ENCODE data around the gene HS1BP3. TPM values are rescaled to one million over a fixed set of nuclear protein-coding genes. Genes with fewer than 3 reads are reported as not detected.
A peak's percentile ranks its signal among the peaks of the same experiment; 100 is the strongest.

The HS1BP3 gene
- total RNA-seq, 4 donors from 2014 or later: 33.1 to 63.0 (median 41.0) TPM

DNA sequence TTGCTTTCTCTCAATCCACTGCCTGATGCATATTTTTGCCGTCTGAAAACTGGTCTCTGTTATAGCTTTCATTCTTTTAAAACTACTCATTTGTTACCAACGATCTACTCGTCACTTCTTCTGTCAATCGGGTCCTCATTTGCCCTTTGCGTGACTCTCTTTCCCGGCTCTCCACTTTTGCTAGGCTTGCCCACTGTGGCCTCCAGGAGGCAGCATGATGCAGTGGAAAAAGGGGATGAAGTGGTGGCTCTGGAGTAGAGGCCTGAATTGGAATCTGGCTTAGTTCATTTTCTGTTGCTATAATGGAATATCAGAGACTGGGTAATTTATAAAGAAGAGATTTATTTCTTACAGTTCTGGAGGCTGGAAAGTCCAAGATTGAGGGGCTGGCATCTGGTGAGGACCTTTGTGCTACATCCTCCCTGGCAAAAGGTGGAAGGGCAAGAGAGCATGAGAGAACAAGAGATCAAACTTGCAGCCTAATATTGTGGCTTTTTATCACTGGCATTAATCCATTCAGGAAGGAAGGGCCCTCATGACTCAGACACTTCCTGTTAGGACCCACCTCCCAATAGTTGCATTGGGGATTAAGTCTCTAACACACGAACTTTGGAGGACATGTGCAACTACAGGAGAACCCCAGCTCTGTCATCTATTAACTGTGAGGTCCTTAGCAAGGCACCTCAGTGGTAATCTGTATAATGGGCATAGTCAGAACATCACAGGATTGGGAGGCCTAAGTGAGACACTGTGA, 31.4 kb upstream of the HS1BP3 start:
- TF ChIP-seq, protein P1, sequence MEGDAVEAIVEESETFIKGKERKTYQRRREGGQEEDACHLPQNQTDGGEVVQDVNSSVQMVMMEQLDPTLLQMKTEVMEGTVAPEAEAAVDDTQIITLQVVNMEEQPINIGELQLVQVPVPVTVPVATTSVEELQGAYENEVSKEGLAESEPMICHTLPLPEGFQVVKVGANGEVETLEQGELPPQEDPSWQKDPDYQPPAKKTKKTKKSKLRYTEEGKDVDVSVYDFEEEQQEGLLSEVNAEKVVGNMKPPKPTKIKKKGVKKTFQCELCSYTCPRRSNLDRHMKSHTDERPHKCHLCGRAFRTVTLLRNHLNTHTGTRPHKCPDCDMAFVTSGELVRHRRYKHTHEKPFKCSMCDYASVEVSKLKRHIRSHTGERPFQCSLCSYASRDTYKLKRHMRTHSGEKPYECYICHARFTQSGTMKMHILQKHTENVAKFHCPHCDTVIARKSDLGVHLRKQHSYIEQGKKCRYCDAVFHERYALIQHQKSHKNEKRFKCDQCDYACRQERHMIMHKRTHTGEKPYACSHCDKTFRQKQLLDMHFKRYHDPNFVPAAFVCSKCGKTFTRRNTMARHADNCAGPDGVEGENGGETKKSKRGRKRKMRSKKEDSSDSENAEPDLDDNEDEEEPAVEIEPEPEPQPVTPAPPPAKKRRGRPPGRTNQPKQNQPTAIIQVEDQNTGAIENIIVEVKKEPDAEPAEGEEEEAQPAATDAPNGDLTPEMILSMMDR (IDR thresholded peaks at IDR 0.05): peak in 4 of 6 experiments; percentile 27 to 41 (median 30)
- TF ChIP-seq POLR2A (IDR thresholded peaks at IDR 0.05): no peak
- Histone ChIP-seq H3K27ac (no peak overlapping the region), H3K4me3 (no peak overlapping the region), H3K27me3 (no peaks in the 10 kb centered on the region), H3K36me3 (peaks cover 0 to 35% (median 0%) of the 10 kb centered on the region in 3 donors), H3K9me3 (no peaks in the 10 kb centered on the region), H3K4me1 (no peaks in the 10 kb centered on the region)
- peak in 1 of 3 donors; percentile 40 for DNase-seq

DNA sequence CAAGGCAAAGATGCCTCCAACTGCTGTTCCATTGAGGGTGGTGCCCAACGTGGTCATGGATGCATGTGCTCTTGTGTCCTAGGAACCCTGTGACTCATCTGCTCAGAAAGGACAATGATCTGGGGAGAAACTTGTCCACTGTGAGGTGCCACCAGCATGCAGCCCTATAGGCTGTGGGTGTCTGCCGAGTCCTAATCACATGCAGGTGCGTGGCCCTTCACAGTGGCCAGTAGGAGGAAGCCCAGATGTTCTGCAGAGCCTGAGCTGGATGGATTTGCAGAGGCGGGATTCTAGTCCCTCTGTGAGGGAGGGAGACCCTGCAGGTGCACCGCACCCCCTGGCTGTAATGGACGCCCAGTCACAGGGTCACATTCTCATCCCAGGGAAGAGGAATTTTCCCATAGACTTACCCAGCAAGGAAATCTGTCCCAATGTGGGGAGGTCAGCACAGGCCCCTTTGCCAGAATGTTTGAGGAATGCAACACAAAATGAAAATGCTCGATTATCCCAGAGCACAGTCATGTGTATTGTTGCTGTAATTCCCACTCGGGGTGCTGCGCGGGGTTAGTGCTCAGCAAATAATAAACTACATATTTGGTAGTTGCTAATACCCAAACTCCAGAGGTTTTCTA, 30.0 kb upstream of the HS1BP3 start:
- TF ChIP-seq, protein P1 (IDR thresholded peaks at IDR 0.05): no peak
- Histone ChIP-seq H3K4me1 (peaks cover 0 to 10% (median 4%) of the 10 kb centered on the region in 4 donors), H3K36me3 (peaks cover 0 to 23% (median 0%) of the 10 kb centered on the region in 3 donors), H3K9me3 (no peaks in the 10 kb centered on the region), H3K27ac (no peak overlapping the region), H3K27me3 (no peaks in the 10 kb centered on the region), H3K4me3 (no peak overlapping the region)
- no peak for DNase-seq

DNA sequence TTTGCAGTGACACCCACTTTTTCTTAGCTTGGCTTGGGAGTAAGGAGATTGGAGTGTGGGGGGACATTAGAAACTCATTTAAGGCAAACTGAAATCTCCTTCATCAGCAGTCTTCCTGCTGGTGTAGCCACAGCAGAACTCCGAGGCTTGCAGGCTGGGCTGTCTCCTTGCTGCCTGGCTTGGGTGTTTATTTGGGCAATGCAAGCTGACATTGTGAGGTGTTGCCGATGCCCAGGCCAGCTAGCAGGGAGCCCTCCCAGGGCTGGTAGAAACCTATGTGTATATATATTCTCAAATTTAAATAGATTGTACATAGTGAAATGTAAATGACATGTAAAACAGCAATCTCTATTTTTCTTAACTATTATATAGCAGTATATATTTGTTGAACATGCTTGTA, 27.9 kb upstream of the HS1BP3 start:
- DNase-seq: no peak
- no peaks in the 10 kb centered on the region for H3K27me3 ChIP-seq
- H3K36me3 ChIP-seq: peaks cover 0 to 9% (median 0%) of the 10 kb centered on the region in 3 donors
- no peak overlapping the region for H3K27ac ChIP-seq
- no peak for TF ChIP-seq POLR2A (IDR thresholded peaks at IDR 0.05)
- TF ChIP-seq, protein P1 (IDR thresholded peaks at IDR 0.05): no peak
- H3K4me3 ChIP-seq: no peak overlapping the region
- H3K9me3 ChIP-seq: no peaks in the 10 kb centered on the region
- H3K4me1 ChIP-seq: peaks cover 0 to 19% (median 4%) of the 10 kb centered on the region in 4 donors

DNA sequence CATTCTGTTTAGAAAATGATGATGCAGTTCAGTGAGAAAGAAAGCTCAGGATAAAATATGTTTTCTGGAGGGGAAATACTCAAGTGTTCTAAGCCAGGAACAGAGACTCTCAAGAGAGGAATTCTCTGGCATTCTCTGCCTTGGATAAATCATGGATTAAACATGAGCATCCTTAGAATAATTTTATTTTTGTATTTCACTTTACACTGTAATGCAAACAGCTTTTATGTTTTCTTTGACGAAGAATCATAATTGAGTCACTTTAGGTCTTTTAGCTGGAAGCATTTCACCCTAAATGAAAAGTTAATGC, 27.1 kb upstream of the HS1BP3 start:
- Histone ChIP-seq H3K4me1 (peaks cover 0 to 19% (median 4%) of the 10 kb centered on the region in 4 donors), H3K4me3 (no peak overlapping the region), H3K9me3 (no peaks in the 10 kb centered on the region), H3K36me3 (peaks cover 0 to 3% (median 0%) of the 10 kb centered on the region in 3 donors), H3K27me3 (no peaks in the 10 kb centered on the region), H3K27ac (peak overlapping the region in 2 of 4 donors; percentile 66 to 80)
- no peak for TF ChIP-seq POLR2A (IDR thresholded peaks at IDR 0.05)
- TF ChIP-seq, protein P1 (IDR thresholded peaks at IDR 0.05): no peak
- no peak for DNase-seq

DNA sequence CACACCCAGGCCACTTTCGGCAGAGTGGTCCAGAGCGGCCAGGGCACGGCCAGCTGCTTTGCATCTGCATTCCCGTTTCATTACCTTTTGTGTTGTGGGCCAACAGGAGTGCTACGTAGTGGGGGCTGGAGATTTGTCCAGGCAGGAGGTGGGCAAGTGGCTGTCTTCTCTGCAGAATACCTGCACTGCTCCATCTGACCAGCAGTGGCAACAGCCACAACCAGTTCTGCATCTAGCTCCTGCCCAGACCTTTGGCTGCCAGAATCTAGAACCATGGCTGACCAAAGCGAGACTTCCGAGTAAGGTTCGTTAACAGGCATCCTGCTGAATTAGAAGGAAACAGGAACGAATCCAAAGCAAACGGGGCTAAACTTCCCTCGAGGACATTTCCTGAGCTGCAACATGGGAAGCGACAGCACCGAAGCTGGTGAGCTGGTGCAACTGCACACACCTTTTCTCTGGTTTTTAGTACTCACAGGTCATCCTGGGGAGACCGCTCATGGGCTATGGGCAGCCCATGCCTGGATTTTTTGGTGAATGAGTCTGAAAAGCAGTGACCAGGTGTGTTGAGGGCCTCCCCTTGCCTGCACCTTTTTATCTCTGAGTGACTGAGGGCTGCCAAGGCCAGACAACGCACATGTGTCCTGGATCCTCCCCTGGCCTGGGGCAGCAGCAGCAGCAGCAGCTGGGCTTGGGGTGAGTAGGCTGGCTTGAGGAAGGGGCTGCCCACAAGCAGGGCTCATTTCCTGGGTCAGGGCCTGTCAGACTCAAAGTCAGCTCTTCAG, 26.6 kb upstream of the HS1BP3 start:
- Histone ChIP-seq H3K36me3 (no peaks in the 10 kb centered on the region), H3K27ac (peak overlapping the region in 2 of 4 donors; percentile 66 to 80), H3K4me3 (peak overlapping the region in 1 of 4 donors; percentile 1), H3K9me3 (no peaks in the 10 kb centered on the region), H3K4me1 (peaks cover 0 to 19% (median 4%) of the 10 kb centered on the region in 4 donors), H3K27me3 (peaks cover 0 to 4% of the 10 kb centered on the region in 2 donors)
- DNase-seq: no peak
- TF ChIP-seq, protein P1 (IDR thresholded peaks at IDR 0.05): peak in 1 of 6 experiments; percentile 35
- no peak for TF ChIP-seq POLR2A (IDR thresholded peaks at IDR 0.05)
